Esophagus squamous epithelium (tissue), 4 donors: ENCODE measurements around the gene AHRR.

Experiments
- CTCF ChIP-seq, 6 experiments: fragments of 450-650 bp in 4 of 6; fragments of 200-600 bp in 2 of 6; sonication (generic) in 2 of 6; IDR thresholded peaks; one replicate each; pipeline ENCODE4 v1.5.1; 2016 to 2019; ENCODE audit warnings: antibody characterized with exemption in 6 of 6, mild to moderate bottlenecking in 4 of 6, moderate library complexity in 4 of 6
- POLR2A ChIP-seq, 4 donors: fragments of 450-650 bp; IDR thresholded peaks; one replicate each; pipeline ENCODE4 v1.6.1; 2017; ENCODE audit warnings: antibody characterized with exemption in 4 of 4, mild to moderate bottlenecking in 4 of 4, moderate library complexity in 3 of 4

GRCh38 chr5:483434-484140 lies 162.1 kb downstream of the AHRR start:
- TF ChIP-seq CTCF (IDR thresholded peaks at IDR 0.05) (no peak), POLR2A (IDR thresholded peaks at IDR 0.05) (no peak)
